GM18508 (cell line): ENCODE data around the gene TRIM73.
"Not testable (repeated sequence)": the region's sequence is repeated elsewhere in the genome, so short reads cannot be mapped to it uniquely, and the experiment has no call there.

Experiments used
- ATAC-seq: cut with Tn5 transposase; IDR thresholded peaks from one replicate; pipeline ENCODE4 v1.9.1; 2021; ENCODE audit warnings: moderate number of reproducible peaks; ENCODE audit not compliant: insufficient read depth, unreplicated experiment

The TRIM73 gene

GRCh38 chr7:75395329-75395728 lies at the start of gene TRIM73:
TRIM73 (plus strand) TSS chr7:75395629; CDS start chr7:75398934, 3,305 bp downstream.
- ATAC-seq: not testable (repeated sequence)

- ATAC-seq: not testable (repeated sequence)
Measured at GRCh38 chr7:75358671-75359541, 36.5 kb upstream of the TRIM73 start.

GRCh38 chr7:75359542-75359848 lies 35.9 kb upstream of the TRIM73 start:
- not testable (repeated sequence) for ATAC-seq

- ATAC-seq: not testable (repeated sequence)
Measured at GRCh38 chr7:75364079-75364478, 31.4 kb upstream of the TRIM73 start.

GRCh38 chr7:75366643-75367042 lies 28.8 kb upstream of the TRIM73 start:
- ATAC-seq: not testable (repeated sequence)

- not testable (repeated sequence) for ATAC-seq
Measured at GRCh38 chr7:75367313-75367712, 28.1 kb upstream of the TRIM73 start.

GRCh38 chr7:75374144-75374518 lies 21.3 kb upstream of the TRIM73 start:
- not testable (repeated sequence) for ATAC-seq

GRCh38 chr7:75374519-75375317 lies 20.7 kb upstream of the TRIM73 start:
- ATAC-seq: not testable (repeated sequence)

GRCh38 chr7:75393194-75393593 lies 2.2 kb upstream of the TRIM73 start:
- ATAC-seq: not testable (repeated sequence)

- ATAC-seq: not testable (repeated sequence)
Measured at GRCh38 chr7:75397865-75398264, 2.4 kb downstream of the TRIM73 start.

- ATAC-seq: not testable (repeated sequence)
Measured at GRCh38 chr7:75398771-75399700, 3.6 kb downstream of the TRIM73 start.

GRCh38 chr7:75400575-75400974 lies 5.1 kb downstream of the TRIM73 start:
- not testable (repeated sequence) for ATAC-seq

- ATAC-seq: not testable (repeated sequence)
Measured at GRCh38 chr7:75403455-75404443, 8.3 kb downstream of the TRIM73 start.

- ATAC-seq: not testable (repeated sequence)
Measured at GRCh38 chr7:75404663-75405062, 9.2 kb downstream of the TRIM73 start.

- ATAC-seq: peak; percentile 63
Measured at GRCh38 chr7:75409880-75410822, 14.7 kb downstream of the TRIM73 start.

- not testable (repeated sequence) for ATAC-seq
Measured at GRCh38 chr7:75410823-75411173, 15.4 kb downstream of the TRIM73 start.

GRCh38 chr7:75414204-75414603 lies 18.8 kb downstream of the TRIM73 start:
- not testable (repeated sequence) for ATAC-seq
